WI38 (cell line): ENCODE data around the gene NTRK2.

Experiments
- H3K4me3 ChIP-seq: 2 replicates; pipeline ENCODE4 v1.5.1; 2011; ENCODE audit warnings: low read depth, mild to moderate bottlenecking, control low read depth, low read length
- TF ChIP-seq, protein P1 (sequence below): IDR thresholded peaks from 2 replicates; pipeline ENCODE4 v1.5.1; 2012; ENCODE audit warnings: low read depth, mild to moderate bottlenecking, control low read depth, low read length

The NTRK2 gene

DNA sequence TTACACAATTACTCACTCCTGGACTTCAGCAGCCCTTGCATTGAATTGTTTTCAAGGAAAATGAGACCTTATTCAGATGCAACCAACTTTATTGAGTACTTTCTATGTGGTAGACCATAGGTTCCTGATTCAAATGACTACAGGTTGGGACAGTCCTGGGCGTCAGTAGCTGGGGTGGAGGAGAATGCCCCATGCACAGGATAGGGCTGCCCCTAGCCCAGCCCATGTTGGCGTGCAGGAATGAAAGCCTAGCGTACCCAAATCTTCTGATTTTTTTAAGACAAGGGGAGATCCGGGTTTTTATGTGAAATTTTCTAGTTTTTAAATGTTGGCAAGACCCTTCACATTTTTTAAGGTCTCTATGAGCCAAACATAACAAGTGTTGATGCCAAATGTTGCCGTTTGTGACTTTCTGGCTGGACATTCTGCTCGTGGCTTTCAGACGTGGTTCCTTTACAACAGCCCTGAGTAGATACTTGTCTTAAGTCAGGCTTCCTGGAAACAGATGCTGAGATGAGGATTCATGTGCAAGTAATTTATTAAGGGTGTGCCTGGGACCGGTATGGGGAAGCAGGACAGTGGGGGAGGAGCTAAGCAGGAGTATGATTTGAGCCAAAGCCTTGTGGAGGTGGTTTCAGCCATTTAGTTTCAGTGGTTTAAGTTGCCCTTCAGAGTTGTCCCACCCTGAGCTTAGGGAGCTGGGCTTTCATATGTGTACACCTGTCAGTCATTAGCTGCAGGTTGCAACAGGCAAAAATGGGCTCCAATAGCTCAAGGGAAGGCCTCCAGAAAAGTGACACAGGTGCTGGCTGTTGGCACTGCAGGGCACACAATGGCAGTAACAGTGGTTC, 154.1 kb downstream of the NTRK2 start:
- H3K4me3 ChIP-seq: no peak overlapping the region
- TF ChIP-seq, protein P1, sequence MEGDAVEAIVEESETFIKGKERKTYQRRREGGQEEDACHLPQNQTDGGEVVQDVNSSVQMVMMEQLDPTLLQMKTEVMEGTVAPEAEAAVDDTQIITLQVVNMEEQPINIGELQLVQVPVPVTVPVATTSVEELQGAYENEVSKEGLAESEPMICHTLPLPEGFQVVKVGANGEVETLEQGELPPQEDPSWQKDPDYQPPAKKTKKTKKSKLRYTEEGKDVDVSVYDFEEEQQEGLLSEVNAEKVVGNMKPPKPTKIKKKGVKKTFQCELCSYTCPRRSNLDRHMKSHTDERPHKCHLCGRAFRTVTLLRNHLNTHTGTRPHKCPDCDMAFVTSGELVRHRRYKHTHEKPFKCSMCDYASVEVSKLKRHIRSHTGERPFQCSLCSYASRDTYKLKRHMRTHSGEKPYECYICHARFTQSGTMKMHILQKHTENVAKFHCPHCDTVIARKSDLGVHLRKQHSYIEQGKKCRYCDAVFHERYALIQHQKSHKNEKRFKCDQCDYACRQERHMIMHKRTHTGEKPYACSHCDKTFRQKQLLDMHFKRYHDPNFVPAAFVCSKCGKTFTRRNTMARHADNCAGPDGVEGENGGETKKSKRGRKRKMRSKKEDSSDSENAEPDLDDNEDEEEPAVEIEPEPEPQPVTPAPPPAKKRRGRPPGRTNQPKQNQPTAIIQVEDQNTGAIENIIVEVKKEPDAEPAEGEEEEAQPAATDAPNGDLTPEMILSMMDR: no peak

GRCh38 chr9:84827216-84827765, 157.8 kb downstream of the NTRK2 start:
- no peak overlapping the region for H3K4me3 ChIP-seq
- TF ChIP-seq, protein P1: no peak

- H3K4me3 ChIP-seq: no peak overlapping the region
- TF ChIP-seq, protein P1: no peak
These were observed 158.5 kb downstream of the NTRK2 start for GRCh38 chr9:84828046-84828445.

- no peak overlapping the region for H3K4me3 ChIP-seq
- TF ChIP-seq, protein P1: no peak
These were observed 159.9 kb downstream of the NTRK2 start for GRCh38 chr9:84829471-84829870.

DNA sequence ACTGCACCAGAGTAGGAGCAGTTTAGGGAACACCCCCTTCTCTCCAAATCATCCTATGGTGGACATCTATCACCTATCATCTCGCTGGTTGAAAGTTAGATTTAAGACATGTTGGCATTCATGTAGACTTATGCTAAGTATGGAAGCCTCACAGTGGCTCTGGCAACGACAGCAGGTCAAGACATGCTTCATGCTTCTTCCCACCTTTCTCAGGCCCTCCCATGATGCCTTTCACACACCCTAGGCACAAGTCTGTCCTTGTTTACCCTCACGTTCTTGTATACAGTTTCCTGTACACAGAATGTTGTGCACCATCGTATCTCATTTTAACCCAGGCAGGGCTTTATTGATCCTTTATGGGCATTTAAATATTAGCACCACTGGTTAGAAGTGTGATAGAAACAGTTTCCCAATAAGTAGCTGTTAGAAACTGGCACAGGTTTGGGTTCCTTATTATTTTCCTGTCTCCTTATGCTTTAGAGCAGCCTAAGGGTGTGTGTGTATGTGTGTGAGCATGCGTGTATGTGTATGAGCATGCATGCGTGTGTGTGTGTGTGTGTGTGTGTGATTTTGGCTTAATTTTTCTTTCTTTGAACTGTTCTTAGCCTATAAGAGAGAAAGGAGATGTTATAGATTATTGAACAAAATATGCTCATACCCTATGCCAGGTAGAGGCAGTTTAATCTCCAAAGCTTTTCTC, 160.6 kb downstream of the NTRK2 start:
- no peak overlapping the region for H3K4me3 ChIP-seq
- TF ChIP-seq, protein P1: no peak

DNA sequence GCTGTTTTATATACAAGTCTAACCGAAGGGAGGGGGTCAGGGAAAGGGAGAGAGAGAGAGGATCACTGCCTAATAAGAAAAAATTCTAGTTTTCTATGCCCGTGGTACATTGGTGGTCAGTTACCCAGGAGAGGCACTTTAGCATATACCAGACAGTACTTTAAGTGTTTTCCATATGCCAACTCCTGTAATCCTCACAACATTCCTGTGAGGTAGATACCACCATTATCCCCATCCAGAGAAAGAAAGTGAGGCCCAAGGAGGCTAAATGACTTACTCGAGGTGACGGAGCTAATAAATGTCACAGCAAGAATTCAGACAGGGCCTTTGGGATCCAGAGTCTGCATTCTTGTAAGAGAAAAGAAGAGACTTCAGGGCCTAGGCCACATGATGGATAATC, 161.8 kb downstream of the NTRK2 start:
- H3K4me3 ChIP-seq: no peak overlapping the region
- TF ChIP-seq, protein P1: no peak

- TF ChIP-seq, protein P1: no peak
- H3K4me3 ChIP-seq: no peak overlapping the region
These were observed 162.9 kb downstream of the NTRK2 start for GRCh38 chr9:84832453-84832852.
